Spinal cord (tissue), 10 donors: Measurements from ENCODE around the gene AIFM2. TPM values are rescaled to one million over a fixed set of nuclear protein-coding genes. Genes with fewer than 3 reads are reported as not detected.

Experiments used
- DNase-seq, 6 donors: peaks; one replicate each; pipeline versions ENCODE4 v3.0.0 to v3.0.0-alpha.2; 2013 to 2015; ENCODE audit warnings: low spot score in 6 of 6, low read depth in 4 of 6
- H3K27ac ChIP-seq: one replicate; pipeline ENCODE4 v1.5.1; 2013; ENCODE audit warnings: low read depth, low read length, control low read depth
- H3K27me3 ChIP-seq: one replicate; pipeline ENCODE4 v1.6.1; 2013; ENCODE audit warnings: low read length; ENCODE audit not compliant: control insufficient read depth, insufficient read depth
- H3K36me3 ChIP-seq: one replicate; pipeline ENCODE4 v1.6.1; 2013; ENCODE audit warnings: low read length; ENCODE audit not compliant: control insufficient read depth, insufficient read depth
- H3K4me1 ChIP-seq: one replicate; pipeline ENCODE4 v1.6.1; 2013; ENCODE audit warnings: low read length; ENCODE audit not compliant: control insufficient read depth, insufficient read depth
- H3K4me3 ChIP-seq: one replicate; pipeline ENCODE4 v1.5.1; 2013; ENCODE audit warnings: low read depth, low read length, control low read depth
- H3K9me3 ChIP-seq: one replicate; pipeline ENCODE4 v1.6.1; 2013; ENCODE audit warnings: low read length; ENCODE audit not compliant: control insufficient read depth, insufficient read depth
- WGBS: methylation state at CpG from one replicate; pipeline ENCODE4 v1.1.5; 2013; ENCODE audit warnings: missing lambda C conversion rate; ENCODE audit not compliant: insufficient coverage; 5-methylcytosine and 5-hydroxymethylcytosine counted together
- polyA plus RNA-seq, 2 donors: library from polyadenylated mRNA; unstranded; fragments of 120-200 nt; gene quantifications; one replicate each; pipeline ENCODE4 v1.2.1, GENCODE V29; 2013; ENCODE audit not compliant: insufficient read length in 2 of 2
- total RNA-seq, 2 donors: library from RNA; depleted of rRNA in 1 of 2; stranded (reverse); fragments of 120-200 nt in 1 of 2; fragments of >200 nt in 1 of 2; gene quantifications; one replicate each; pipeline versions ENCODE4 v1.2.3 to v1.2.4, GENCODE V29; 2013 to 2014
- donor health status: healthy.

The AIFM2 gene
- total and polyA plus RNA-seq, 4 donors = 3.3 to 7.8 (median 4.3) TPM

DNA sequence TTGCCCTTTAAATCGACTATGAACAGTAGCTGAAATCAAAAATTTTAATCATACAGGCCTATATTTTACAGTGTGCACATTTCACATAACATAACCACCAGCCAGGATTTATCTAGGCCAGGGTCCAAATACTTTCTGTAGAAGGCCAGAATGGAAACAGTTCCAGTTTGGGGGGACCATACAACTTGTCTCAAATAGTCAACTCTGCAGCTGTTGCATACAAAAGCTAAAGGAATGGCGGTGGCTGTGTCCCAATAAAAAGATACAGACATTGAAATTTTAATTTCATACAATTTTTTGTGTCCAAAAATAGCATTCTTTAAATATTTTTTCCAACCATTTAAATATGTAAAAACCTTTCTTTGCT, 14.6 kb upstream of the AIFM2 start:
- Histone ChIP-seq H3K4me3 (peak overlapping the region; percentile 70), H3K36me3 (peaks cover 20% of the 10 kb centered on the region), H3K9me3 (no peaks in the 10 kb centered on the region), H3K27me3 (no peaks in the 10 kb centered on the region), H3K27ac (peak overlapping the region; percentile 96), H3K4me1 (peaks cover 22% of the 10 kb centered on the region)
- no peak for DNase-seq
- WGBS = no CpG with 5 or more reads among the region's 2 CpGs

DNA sequence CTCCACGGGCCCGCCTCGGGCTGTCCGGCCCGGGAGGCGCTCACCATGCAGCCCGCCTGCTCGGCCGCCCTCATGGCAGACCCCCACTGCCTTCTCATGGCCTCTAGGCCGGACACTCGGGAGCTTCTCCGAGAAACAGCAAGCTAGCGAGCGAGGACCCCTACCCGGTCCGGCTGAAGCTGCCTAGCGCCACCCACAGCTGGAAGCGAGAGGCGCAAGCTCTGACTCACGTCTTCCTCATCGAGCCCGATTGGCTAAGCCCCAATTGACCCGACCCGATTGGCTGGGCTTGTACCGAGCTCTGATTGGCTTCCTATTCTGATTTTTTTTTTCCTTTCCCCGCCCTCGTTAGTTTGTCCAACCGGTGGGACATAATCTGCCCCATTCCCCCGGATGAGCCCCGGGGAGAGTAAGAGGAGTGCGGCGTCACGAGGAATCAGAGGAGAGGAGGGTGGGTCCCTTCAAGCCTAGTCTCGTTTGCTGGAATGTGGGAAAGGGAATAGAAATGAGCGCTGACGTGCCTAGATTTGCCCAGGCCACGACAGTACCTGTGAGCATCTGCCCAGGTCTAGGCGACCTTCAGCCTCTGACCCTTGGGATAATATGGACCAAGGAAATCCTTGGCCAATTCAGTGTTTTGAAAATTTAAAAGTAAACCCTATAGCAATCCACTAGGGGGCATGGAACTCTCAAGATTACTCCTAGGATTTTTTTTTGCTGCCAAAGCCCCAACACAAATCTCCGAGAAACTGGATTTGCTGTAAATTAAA, 14.0 kb upstream of the AIFM2 start, which contains the start of gene TYSND1:
TYSND1 (minus strand) TSS at position 212 of the 770 bp plus-strand sequence; CDS start at position 98, 114 bp downstream.
- H3K4me1 ChIP-seq = peaks cover 22% of the 10 kb centered on the region
- H3K27me3 ChIP-seq = no peaks in the 10 kb centered on the region
- H3K9me3 ChIP-seq = no peaks in the 10 kb centered on the region
- peak within 1 kb of the TSS; percentile 70 for H3K4me3 ChIP-seq
- DNase-seq = peak; percentile 97 to 100 (median 98)
- peak within 1 kb of the TSS; percentile 96 for H3K27ac ChIP-seq
- under 1% methylated on average over 36 of the region's 39 CpGs for WGBS
- H3K36me3 ChIP-seq = peaks cover 17% of the 10 kb centered on the region

DNA sequence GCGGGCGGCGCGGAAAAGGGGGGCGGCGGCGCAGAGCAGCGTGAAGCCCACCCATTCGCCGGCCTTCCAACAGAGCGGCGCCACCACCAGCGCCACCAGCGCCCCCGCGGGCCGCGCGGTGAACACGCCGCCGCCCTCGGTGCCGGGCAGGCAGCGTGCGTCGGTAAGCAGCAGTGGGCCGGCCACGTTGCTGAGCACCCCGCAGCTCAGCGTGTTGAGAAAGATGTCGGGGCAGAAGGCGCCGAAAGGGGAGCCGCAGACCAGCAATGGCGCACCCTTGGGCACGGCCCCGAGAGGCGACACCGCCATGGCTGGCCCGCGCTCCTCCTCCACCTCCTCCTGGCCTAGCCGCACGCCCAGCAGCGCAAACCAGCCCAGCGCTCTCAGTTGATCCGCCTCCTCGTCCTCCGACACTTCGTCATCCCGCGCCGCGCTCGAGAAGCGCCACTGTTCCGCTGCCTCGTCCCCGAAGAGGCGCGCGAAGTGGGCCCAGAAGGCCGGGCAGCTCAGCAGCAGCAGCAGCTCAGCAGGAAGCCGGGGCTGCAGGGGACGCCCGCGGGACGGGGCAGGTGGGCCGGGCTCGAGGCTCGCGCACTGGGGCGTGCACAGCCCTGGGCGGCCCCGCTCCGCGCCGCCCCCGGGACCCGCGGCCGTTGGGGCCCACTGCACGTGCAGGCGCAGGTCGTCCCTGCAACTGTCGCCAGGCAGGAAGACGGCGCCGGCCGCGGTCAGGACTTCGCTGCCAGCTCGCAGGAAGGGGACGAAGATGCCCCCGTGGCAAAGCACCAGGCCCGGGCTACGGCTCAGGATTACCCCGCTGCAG, 13.3 kb upstream of the AIFM2 start:
- H3K4me1 ChIP-seq = peaks cover 22% of the 10 kb centered on the region
- under 1% methylated on average over 98 of the region's 98 CpGs for WGBS
- no peaks in the 10 kb centered on the region for H3K27me3 ChIP-seq
- H3K27ac ChIP-seq = peak overlapping the region; percentile 96
- DNase-seq = peak in 4 of 6 donors; percentile 33 to 87 (median 62)
- no peaks in the 10 kb centered on the region for H3K9me3 ChIP-seq
- H3K4me3 ChIP-seq = peak overlapping the region; percentile 70
- H3K36me3 ChIP-seq = peaks cover 15% of the 10 kb centered on the region

DNA sequence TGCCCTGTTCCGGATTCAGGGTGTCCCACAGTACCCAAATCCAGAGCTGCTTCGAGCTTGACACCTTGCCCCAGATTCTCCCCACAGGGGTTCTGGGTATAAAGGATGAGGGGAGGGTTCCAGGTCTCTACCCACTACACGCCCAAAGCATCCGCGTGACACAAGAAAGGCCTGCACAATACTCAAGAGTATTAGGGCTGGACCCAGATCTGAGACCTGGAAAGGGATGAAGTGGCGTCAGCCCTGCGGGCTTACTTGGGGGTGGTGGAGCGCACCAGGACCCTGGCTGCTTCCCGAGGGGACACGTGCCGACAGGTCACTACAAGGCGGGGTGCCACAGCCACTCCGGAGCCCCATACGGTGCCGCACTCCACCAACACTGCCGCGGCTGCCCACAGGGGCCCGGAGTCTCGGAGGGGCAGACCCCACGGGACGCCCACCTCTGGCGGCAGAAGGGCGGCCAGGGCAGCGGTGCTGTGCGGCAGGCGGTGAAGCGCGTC, 12.6 kb upstream of the AIFM2 start:
- H3K4me3 ChIP-seq = peak overlapping the region; percentile 70
- peak in 1 of 6 donors; percentile 14 for DNase-seq
- peaks cover 22% of the 10 kb centered on the region for H3K4me1 ChIP-seq
- H3K9me3 ChIP-seq = no peaks in the 10 kb centered on the region
- H3K27me3 ChIP-seq = no peaks in the 10 kb centered on the region
- peak overlapping the region; percentile 96 for H3K27ac ChIP-seq
- peaks cover 15% of the 10 kb centered on the region for H3K36me3 ChIP-seq
- 2% methylated on average over 23 of the region's 28 CpGs for WGBS

DNA sequence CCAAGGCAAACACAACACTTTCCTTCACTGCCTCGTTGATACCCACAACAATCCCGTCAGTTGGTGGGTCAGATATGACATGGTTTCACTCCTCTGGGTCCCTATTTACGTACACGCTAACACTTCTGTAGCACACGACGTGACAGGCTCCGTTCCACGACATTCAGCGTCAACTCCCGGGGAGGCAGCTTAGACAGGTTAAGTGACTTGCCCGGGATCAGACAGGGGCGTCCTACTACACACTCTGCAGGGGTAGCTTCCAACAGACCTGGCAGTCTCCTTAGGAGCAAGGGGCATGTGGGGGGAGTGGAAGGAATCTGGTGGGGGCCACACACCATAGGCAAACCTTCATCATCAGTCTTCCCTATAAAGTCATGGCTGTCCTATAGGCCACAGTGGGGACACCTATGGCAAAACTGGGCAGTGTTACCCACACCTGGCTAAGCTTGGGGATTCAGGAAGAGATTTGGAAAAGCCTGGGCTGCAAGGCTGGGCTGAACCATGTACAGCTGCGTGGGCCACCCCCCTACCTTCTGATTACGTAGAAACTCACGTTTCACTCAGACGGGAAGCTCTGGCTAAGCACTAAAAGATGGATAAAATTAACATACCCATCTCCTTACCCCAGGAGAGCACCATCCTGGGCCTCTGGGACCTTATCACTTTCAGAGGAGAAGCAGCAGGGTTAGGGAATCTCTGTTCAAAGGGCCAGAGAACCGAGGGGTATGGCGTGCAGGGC, 11.9 kb upstream of the AIFM2 start:
- H3K27ac ChIP-seq = no peak overlapping the region
- peaks cover 21% of the 10 kb centered on the region for H3K36me3 ChIP-seq
- no peaks in the 10 kb centered on the region for H3K9me3 ChIP-seq
- WGBS = 80% methylated on average over 14 of the region's 18 CpGs
- no peaks in the 10 kb centered on the region for H3K27me3 ChIP-seq
- DNase-seq = no peak
- H3K4me3 ChIP-seq = no peak overlapping the region
- H3K4me1 ChIP-seq = peaks cover 22% of the 10 kb centered on the region

DNA sequence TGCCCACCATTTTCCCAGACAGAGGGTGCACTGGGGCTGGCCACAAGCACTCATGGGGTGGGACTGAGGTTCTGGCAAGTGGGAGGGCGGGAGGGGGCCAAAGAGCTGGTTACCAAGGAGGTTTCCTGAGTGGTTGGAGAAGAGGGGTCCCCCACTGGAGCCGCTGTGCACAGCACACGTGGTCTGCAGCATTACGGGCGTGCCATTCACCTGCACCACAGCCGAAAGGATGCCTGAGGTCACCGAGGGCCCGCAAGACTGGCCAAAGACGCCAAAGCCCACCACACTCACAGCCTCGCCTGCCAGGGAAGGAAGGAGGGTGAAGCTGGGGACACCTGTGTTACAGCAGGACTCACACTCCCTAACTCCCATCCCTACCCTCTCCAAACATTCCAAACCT, 9.9 kb upstream of the AIFM2 start:
- no peaks in the 10 kb centered on the region for H3K9me3 ChIP-seq
- no peaks in the 10 kb centered on the region for H3K27me3 ChIP-seq
- WGBS = 93% methylated on average over 4 of the region's 10 CpGs
- DNase-seq = no peak
- peaks cover 22% of the 10 kb centered on the region for H3K4me1 ChIP-seq
- H3K36me3 ChIP-seq = peaks cover 32% of the 10 kb centered on the region
- H3K27ac ChIP-seq = no peak overlapping the region
- no peak overlapping the region for H3K4me3 ChIP-seq

DNA sequence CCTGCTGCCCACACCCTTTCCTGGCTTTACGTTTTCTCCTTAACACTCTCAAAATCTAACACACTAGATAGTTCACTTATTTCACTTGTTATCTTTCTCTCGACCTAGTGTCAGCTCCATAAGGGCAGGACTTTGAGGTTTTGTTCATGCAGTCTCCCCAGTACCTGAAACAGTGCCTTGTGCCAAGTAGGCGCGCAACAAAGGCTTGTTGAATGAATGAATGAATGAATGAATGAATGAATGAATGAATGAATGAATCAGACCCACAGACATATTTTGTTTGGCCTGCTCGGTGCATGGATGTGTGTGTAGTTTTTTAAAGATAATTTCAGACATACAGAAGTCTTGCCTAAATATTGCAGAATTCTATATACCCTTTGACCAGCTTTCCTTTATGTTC, 7.7 kb upstream of the AIFM2 start:
- peaks cover 14% of the 10 kb centered on the region for H3K4me1 ChIP-seq
- H3K27ac ChIP-seq = no peak overlapping the region
- H3K36me3 ChIP-seq = peaks cover 32% of the 10 kb centered on the region
- H3K4me3 ChIP-seq = no peak overlapping the region
- DNase-seq = no peak
- 78% methylated on average over 4 of the region's 5 CpGs for WGBS
- H3K27me3 ChIP-seq = no peaks in the 10 kb centered on the region
- H3K9me3 ChIP-seq = no peaks in the 10 kb centered on the region

DNA sequence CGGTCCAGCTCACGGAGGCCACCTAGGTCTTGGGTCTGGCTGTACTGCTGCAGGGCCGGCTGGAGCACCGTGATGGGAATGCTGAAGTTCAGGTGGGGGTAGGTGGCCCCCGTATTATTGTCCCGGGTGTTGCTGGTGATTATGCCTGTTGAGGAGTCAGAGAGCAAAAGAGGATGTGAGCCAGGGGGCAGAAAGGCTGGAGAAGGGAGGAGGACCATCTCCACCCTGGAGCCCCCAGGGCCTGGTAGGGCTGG, 7.3 kb upstream of the AIFM2 start:
- H3K27ac ChIP-seq = no peak overlapping the region
- peaks cover 32% of the 10 kb centered on the region for H3K36me3 ChIP-seq
- H3K4me3 ChIP-seq = no peak overlapping the region
- H3K27me3 ChIP-seq = no peaks in the 10 kb centered on the region
- H3K9me3 ChIP-seq = no peaks in the 10 kb centered on the region
- no peak for DNase-seq
- H3K4me1 ChIP-seq = peaks cover 10% of the 10 kb centered on the region
- 90% methylated on average over 6 of the region's 6 CpGs for WGBS

DNA sequence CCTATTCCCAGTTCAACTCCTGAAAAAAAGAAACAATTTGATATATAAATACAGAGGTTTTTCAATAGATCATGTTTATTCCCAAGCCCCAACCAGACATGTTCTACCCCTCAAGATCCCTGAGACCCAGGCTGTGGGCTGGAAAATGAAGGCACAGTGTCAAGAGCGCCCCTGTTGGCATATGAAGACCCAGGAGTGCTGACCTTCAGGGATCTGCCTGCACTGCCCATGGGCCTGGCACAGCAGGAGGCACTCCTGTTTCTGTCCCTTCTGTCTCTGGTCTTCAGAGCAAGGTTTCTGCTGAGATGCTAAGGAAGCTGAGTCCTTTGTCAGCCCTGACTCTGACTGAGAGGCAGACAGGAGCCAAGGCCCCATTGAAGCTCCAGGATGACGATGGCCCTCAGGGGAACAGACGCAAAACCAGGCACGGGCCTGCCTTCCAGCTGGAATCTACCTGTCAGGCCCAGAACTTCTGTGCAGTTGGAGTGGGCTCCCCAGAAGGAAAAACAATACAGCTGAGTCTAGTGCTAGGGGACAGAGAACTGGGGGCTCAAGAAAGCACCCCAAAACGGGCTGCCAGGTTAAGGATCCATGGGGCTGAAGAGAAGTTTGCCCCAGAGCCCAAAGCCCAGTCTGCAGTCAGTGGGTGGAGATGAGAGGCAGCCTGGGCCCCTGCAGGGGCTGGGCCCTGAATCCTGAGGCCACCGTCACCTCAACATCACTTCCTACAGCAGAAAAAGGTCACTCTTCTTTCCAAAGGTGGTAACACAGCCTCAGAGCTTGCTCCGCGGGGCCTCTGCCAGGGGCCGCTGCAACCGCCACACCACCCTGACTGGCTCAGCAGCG, 6.7 kb upstream of the AIFM2 start:
- Histone ChIP-seq H3K36me3 (peaks cover 32% of the 10 kb centered on the region), H3K27ac (no peak overlapping the region), H3K27me3 (no peaks in the 10 kb centered on the region), H3K4me1 (peaks cover 4% of the 10 kb centered on the region), H3K9me3 (no peaks in the 10 kb centered on the region), H3K4me3 (no peak overlapping the region)
- no peak for DNase-seq
- 87% methylated on average over 11 of the region's 11 CpGs for WGBS
